Measurements from ENCODE around the gene PHETA2. TPM values are rescaled to one million over a fixed set of nuclear protein-coding genes. Genes with fewer than 3 reads are reported as not detected.

Gene PHETA2
- total RNA-seq, 1 experiment from 2014 or later = 2.6 TPM

- TF ChIP-seq CTCF (conservative IDR thresholded peaks at IDR 0.05) = no peak
- Histone ChIP-seq H3K9me3 (ENCODE audit: control insufficient read depth, low read depth, low read length) (no peaks in the 10 kb centered on the region), H3K14ac (ENCODE audit: insufficient read depth, low read length) (no peak overlapping the region)
These were observed 21.3 kb upstream of the PHETA2 start for GRCh38 chr22:42052765-42053164.

More at GRCh38 chr22:42052765-42053164, 21.3 kb upstream of the PHETA2 start:
- Mint-ChIP-seq H3K9me3 (peaks cover 10 to 13% of the 10 kb centered on the region in 2 experiments), H3K4me3 (no peak overlapping the region), H3K27ac (no peak overlapping the region), H3K27me3 (ENCODE audit: low read depth) (peaks cover 7% of the 10 kb centered on the region), H3K4me1 (no peaks in the 10 kb centered on the region), H3K36me3 (ENCODE audit: insufficient read depth in 1 of 3, low read depth in 3 of 3) (peaks cover 8 to 10% (median 9%) of the 10 kb centered on the region in 3 experiments; a peak in 6 of 7 replicates)
- no peak overlapping the region for H3K4me2 ChIP-seq (ENCODE audit: insufficient read depth, insufficient read length, low read length)
- H2AFZ ChIP-seq (ENCODE audit: low read length) = no peak overlapping the region
- H3K27ac ChIP-seq (ENCODE audit: insufficient read length, low read depth, low read length) = no peak overlapping the region
- no peaks in the 10 kb centered on the region for H3K79me1 ChIP-seq (ENCODE audit: insufficient read depth, low read depth, low read length, poor library complexity, severe bottlenecking)
- no peak overlapping the region for H4K91ac ChIP-seq (ENCODE audit: insufficient read length, low read depth, low read length)
- no peak overlapping the region for H2BK20ac ChIP-seq (ENCODE audit: low read depth, low read length, poor library complexity, severe bottlenecking)
- H3K9ac ChIP-seq (ENCODE audit: extremely low read depth, insufficient read length, low read length) = no peak overlapping the region
- no peak for DNase-seq
- no peaks in the 10 kb centered on the region for H3K23me2 ChIP-seq (ENCODE audit: insufficient read length, low read depth, low read length, poor library complexity, severe bottlenecking)
- H2AK5ac ChIP-seq (ENCODE audit: insufficient read length, low read length) = no peak overlapping the region
- no peak overlapping the region for H3K18ac ChIP-seq (ENCODE audit: insufficient read length, low read depth, low read length)
- no peaks in the 10 kb centered on the region for H4K20me1 ChIP-seq (ENCODE audit: control insufficient read depth, insufficient read depth, insufficient read length)
- H4K8ac ChIP-seq (replicated peaks; ENCODE audit: insufficient read length, low read depth, low read length) = no peak overlapping the region
- no peak overlapping the region for H4K5ac ChIP-seq (ENCODE audit: insufficient read length, low read depth, low read length)
- H3K4me1 ChIP-seq (ENCODE audit: insufficient read depth, low read length) = no peaks in the 10 kb centered on the region
- H3K79me2 ChIP-seq (ENCODE audit: insufficient read depth, low read length) = no peaks in the 10 kb centered on the region
- WGBS (ENCODE audit: extremely low coverage, insufficient read length, low lambda C conversion rate) = no CpG with 5 or more reads among the region's 3 CpGs
- H2BK12ac ChIP-seq (ENCODE audit: insufficient read length, low read depth, low read length) = no peak overlapping the region
- no peak overlapping the region for H2BK5ac ChIP-seq (ENCODE audit: insufficient read length, low read length)
- no peak overlapping the region for H3K56ac ChIP-seq (ENCODE audit: insufficient read length, low read depth, low read length)
- H2BK15ac ChIP-seq (ENCODE audit: low read depth, low read length) = no peak overlapping the region
- H3K4ac ChIP-seq (ENCODE audit: low read depth, low read length) = no peak overlapping the region
- H3K23ac ChIP-seq (ENCODE audit: insufficient read length, low read depth, low read length) = no peak overlapping the region
- H3T11ph ChIP-seq (ENCODE audit: low read length) = no peak overlapping the region
- H2BK120ac ChIP-seq (ENCODE audit: low read depth, low read length, poor library complexity, severe bottlenecking) = no peak overlapping the region
- no peaks in the 10 kb centered on the region for H3K27me3 ChIP-seq (ENCODE audit: insufficient read depth, low read length)

Measured in H9 (cell line).